Placental pericyte (primary cell): ENCODE results near the gene KCNN4. TPM values are rescaled to one million over a fixed set of nuclear protein-coding genes. Genes with fewer than 3 reads are reported as not detected.

Experiments used
- total RNA-seq: library from RNA; depleted of rRNA; stranded (reverse); fragments of >200 nt; gene quantifications from 2 replicates; pipeline ENCODE4 v1.2.3, GENCODE V29; 2012

KCNN4 gene
- total RNA-seq = 1.9 TPM in 1 of 2 replicates, not detected in the other

DNA sequence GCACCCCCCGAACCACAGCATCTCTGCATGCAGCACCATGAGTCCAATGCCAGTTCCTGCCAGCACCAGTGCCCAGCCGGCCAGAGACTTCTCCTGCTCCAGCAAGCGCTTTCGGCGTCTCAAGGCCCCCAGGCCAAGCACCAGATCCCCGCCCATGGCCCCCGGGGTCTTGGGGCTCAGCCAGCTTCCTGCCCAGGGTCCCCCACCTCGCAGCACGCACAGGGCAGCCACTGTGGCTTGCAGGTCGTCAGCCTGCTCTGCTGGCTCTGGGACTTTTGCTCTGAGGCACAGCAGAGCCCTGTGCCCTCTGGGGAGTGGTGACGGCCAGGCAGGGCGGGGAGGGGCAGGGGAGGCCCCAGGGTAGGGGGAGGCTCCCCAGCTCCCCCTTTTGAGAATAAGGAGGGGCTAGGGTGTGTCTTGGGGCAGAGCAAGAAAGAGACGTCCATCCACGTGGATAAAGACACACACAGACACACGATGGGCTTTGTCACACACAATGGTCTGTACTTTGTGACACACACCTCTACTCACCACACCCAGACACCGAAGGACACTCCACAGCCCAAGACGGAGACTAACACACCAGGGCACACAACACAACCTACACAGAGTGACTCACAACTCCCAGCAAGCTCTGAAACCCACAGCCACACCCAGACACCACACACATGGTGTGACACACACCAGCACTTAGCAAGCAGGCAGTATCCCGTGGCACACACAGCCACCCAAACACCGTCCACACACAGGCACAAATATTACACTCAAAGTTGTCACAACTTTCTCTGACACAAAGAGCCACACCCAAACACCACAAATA lies at the start of gene KCNN4:
TSS of gene KCNN4 (minus strand) at position 268 of the 820 bp plus-strand sequence. CDS start at position 156, 112 bp downstream.

DNA sequence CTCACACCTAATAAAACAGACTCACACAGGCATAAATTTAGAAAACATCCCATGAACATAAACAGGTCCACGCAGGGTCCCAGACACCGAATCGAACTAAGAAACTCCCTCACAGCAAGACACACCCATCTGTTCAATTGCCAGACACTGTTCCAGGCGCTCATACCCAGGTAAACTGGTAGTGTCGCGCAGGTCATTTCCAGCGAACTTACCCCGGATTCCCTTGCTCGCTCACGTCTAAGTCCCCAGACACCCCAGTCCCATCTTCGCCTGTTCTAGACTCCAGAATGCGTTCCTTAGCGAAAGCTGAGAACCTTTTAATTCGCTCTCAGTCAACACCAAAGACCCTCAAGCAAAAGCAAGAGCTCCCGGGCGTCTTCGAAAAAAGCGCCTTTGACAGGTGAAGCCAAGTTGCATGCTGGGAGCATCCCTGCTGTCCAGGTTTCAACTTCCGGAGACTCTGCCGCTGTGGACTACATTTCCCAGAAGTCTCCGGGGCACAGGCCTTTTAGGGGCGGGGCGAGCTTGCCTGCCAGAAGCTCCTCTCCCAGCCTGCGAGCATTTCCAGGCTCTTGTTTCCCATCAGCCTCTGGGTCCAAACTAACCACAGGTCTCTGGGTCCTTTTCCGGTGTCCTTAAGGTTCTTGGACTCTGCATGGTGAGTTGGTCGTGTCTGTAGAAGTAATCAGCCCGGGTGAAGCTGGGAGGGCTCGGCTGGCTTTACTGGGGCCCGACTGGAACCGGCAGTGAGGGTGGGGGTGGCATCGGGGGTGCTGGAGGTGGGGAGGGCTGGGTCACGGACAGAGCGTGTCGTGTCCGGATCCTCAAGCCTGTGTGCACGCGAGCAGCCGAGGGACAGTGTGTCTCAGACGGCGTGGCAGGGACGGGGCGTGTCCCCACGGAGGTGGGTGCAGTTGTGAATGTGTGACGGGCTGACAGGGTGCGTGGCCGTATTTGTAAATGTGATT lies 46.3 kb upstream of the KCNN4 start, which contains the start of gene ZNF283:
TSS of gene ZNF283 (plus strand) at position 535 of the 968 bp plus-strand sequence. CDS start 6,184 bp downstream, outside the sequence.

DNA sequence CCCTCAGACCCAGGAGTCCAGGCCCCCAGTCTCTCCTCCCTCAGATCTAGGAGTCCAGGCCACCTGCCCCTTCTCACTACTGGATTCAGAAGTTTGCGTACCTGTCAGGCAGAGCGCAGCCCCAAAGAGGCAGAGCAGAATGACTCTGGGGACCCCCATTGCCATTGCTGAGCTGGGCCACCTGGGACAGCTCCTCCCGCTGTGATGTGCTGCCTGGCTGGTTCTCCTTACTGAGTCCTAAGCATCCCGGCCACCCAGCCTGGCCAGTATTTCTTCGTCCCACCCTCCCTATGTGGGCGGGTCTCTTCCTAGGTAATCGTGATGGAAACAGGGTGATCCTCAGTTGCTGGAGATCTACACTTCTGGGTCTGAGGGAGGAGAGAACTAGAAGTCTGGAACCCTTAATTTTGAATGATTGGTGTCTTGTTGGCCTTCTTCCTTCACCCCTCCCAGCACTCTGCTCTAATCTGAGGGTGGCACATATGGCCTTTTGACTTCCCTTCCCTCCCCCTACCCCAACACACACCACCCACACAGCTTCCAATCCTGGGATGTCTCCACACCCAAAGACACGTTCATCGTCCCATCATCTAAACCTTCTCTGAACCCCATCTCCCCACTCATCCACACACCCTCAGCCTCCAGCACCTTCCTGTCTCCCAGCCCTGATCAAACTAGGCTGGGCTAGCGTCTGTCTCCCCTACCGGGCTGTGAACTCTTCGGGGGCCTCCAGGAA lies 21.6 kb upstream of the KCNN4 start, which contains the start of gene LYPD5:
TSS of gene LYPD5 (minus strand) at position 232 of the 736 bp plus-strand sequence. CDS start at position 165, 67 bp downstream.

DNA sequence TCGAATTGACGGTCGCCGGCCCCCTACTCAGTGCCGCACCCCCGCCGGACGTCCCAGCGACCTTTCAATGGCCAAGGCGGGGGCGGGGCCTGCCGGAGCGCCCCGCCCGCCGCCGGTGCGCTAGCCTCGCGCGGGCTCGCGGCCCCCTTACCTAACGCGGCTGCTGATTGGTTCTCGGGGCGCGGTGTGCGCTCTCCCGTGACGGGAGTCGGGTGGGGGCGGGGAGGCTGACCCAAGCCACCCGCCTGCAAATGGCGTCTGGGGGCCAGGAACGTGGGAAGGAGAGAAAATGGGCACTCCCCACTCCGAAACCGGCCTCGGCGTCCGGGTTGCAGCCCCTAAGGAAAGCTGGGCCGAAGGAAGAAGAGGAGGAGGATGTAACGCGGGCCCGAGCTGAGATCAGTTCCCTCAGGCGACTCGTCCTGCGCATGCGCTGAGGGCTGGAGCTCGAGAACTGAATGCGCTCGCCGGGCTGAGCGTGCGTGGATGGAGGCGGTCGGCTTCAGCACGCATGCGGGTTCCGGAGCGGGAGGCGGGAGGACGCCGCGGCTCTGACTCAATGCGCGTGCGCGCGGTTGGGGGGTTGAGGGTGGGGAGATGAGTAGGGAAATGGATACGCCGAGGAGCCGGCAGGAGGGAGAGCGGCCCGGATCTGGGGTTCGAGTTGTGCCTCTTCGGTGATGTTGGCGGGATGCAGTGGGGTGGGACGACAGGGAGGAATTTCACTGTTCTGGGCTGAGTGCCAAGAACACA lies 26.1 kb downstream of the KCNN4 start, which contains the start of gene SMG9:
TSS of gene SMG9 (minus strand) at position 460 of the 753 bp plus-strand sequence. CDS start 4,221 bp downstream, outside the sequence.

Other genes starting within 250 kb of the KCNN4 start
- 0.14 and 0.44 TPM in 2 replicates for gene ZNF575, start 247.8 kb downstream of the KCNN4 start, total RNA-seq
- gene XRCC1, start 205.4 kb downstream of the KCNN4 start, total RNA-seq = 14.9 and 58.7 TPM in 2 replicates
- 0.66 and 2.4 TPM in 2 replicates for gene PINLYP, start 205.2 kb downstream of the KCNN4 start, total RNA-seq
- gene IRGQ, start 184.8 kb downstream of the KCNN4 start, total RNA-seq = 22.8 and 38.9 TPM in 2 replicates
- 7.7 and 11.3 TPM in 2 replicates for gene ZNF576, start 184.4 kb downstream of the KCNN4 start, total RNA-seq
- gene SRRM5, start 168.9 kb downstream of the KCNN4 start, total RNA-seq = 0.22 TPM in 1 of 2 replicates, not detected in the other
- 20.9 and 25.2 TPM in 2 replicates for gene ZNF428, start 161.3 kb downstream of the KCNN4 start, total RNA-seq
- 0.88 and 2.1 TPM in 2 replicates for gene CADM4, start 141.1 kb downstream of the KCNN4 start, total RNA-seq
- 86.0 and 205 TPM in 2 replicates for gene PLAUR, start 110.8 kb downstream of the KCNN4 start, total RNA-seq
- gene IRGC, start 64.9 kb downstream of the KCNN4 start, total RNA-seq = not detected in 2 replicates
- 16.6 and 19.3 TPM in 2 replicates for gene SMG9, start 26.0 kb downstream of the KCNN4 start, total RNA-seq
- under 0.01 TPM in 1 of 2 replicates, not detected in the other for gene LYPD5, start 21.5 kb upstream of the KCNN4 start, total RNA-seq
- 6.6 and 12.5 TPM in 2 replicates for gene ZNF283, start 46.3 kb upstream of the KCNN4 start, total RNA-seq
- gene ZNF404, start 103.0 kb upstream of the KCNN4 start, total RNA-seq = 0.66 and 0.72 TPM in 2 replicates
- 12.5 and 16.5 TPM in 2 replicates for gene ZNF45, start 154.3 kb upstream of the KCNN4 start, total RNA-seq
- 5.3 and 7.9 TPM in 2 replicates for gene ZNF221, start 170.3 kb upstream of the KCNN4 start, total RNA-seq
- gene ZNF155, start 203.2 kb upstream of the KCNN4 start, total RNA-seq = 5.5 and 6.9 TPM in 2 replicates
- gene ZNF230, start 222.0 kb upstream of the KCNN4 start, total RNA-seq = 3.5 and 3.9 TPM in 2 replicates
- 5.2 and 8.1 TPM in 2 replicates for gene ZNF222, start 244.4 kb upstream of the KCNN4 start, total RNA-seq